ENCODE measurements around the gene ATP10D. TPM values are rescaled to one million over a fixed set of nuclear protein-coding genes. Genes with fewer than 3 reads are reported as not detected.
"Not testable (repeated sequence)": the region's sequence is repeated elsewhere in the genome, so short reads cannot be mapped to it uniquely, and the experiment has no call there.

ATP10D gene
- total RNA-seq, 4 donors from 2014 or later = 32.4 to 65.6 (median 39.3) TPM

DNA sequence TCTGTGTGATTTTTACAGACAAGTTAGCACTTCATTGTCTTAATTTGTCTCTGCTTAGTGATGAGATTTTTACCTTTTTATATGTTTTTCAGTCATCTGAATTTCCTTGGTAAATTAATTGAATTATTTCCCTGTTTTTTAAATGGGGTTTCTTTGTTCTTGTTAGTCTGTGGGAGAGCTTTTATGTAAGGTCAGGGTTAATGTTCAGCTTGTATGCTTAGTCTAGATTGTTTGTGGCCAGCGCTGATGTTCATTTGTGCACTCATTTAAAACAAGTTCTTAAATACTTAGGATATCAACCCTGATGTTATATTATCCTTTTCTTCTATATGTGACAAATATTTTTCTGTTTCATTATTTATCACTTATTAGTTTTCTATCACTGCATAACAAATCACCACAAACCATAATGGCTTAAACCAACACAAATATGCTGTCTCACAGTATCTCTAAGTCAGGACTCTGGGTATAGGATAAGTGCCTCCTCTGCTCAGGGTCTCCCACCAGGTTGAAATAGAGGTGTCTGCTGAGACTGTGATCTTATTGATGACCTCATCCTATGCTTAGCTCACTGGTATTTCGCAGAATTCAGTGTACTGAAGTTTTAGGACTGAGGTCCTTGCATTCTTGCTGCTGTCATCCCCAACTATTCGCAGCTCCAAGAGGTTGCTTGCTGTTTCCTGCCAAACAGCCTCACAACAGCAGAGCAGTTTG lies 53.2 kb downstream of the ATP10D start:
- WGBS, 2 donors = 95 to 97% methylated on average over 3 of the region's 3 CpGs
- no peak overlapping the region for H3K4me3 ChIP-seq (ENCODE audit: low read depth, poor library complexity, severe bottlenecking)
- TF ChIP-seq, protein P1, sequence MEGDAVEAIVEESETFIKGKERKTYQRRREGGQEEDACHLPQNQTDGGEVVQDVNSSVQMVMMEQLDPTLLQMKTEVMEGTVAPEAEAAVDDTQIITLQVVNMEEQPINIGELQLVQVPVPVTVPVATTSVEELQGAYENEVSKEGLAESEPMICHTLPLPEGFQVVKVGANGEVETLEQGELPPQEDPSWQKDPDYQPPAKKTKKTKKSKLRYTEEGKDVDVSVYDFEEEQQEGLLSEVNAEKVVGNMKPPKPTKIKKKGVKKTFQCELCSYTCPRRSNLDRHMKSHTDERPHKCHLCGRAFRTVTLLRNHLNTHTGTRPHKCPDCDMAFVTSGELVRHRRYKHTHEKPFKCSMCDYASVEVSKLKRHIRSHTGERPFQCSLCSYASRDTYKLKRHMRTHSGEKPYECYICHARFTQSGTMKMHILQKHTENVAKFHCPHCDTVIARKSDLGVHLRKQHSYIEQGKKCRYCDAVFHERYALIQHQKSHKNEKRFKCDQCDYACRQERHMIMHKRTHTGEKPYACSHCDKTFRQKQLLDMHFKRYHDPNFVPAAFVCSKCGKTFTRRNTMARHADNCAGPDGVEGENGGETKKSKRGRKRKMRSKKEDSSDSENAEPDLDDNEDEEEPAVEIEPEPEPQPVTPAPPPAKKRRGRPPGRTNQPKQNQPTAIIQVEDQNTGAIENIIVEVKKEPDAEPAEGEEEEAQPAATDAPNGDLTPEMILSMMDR (IDR thresholded peaks at IDR 0.05) = no peak
- no peak for TF ChIP-seq POLR2A (IDR thresholded peaks at IDR 0.05)
- no peak for DNase-seq (ENCODE audit: low spot score in 2 of 2)
- intact Hi-C loops (cut with DNase I; ENCODE audit: low total_unique reads) = no loop called here

DNA sequence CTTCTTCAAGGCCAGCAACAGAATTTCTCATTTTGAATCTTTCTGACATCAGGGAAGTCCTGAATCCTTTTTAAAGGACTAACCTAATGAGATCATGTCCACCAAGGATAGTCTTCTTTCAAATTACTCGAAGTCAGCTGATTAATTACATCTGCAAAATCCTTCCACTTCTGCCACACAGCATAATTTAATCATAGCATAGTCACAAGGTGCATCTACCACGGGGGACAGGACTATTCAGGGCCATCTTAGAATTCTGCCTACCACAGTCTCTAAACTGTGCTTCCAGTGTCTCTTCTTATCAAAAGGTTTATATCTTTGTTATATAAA lies 53.7 kb downstream of the ATP10D start:
- DNase-seq (ENCODE audit: low spot score in 2 of 2) = no peak
- TF ChIP-seq, protein P1 (IDR thresholded peaks at IDR 0.05) = no peak
- TF ChIP-seq POLR2A (IDR thresholded peaks at IDR 0.05) = no peak
- intact Hi-C loops (cut with DNase I; ENCODE audit: low total_unique reads) = no loop called here
- H3K4me3 ChIP-seq (ENCODE audit: low read depth, poor library complexity, severe bottlenecking) = no peak overlapping the region
- 80 to 88% methylated on average over 2 of the region's 2 CpGs for WGBS, 2 donors

DNA sequence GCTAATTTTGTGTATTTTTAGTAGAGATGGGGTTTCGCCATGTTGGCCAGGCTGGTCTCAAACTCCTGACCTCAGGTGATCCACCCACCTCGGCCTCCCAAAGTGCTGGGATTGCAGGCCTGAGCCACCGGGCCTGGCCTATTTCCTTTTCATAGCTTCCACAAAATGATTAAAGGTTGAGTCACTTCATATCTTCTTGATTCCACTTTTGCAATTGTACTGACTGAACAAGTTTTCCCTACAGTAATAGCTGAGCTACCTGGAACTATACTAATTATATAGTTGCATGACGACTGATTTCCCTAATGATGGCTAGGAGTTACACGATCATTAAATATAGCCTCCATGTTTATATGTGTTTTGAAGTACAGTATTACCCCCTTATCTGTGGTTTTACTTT lies 57.6 kb downstream of the ATP10D start:
- 62 to 84% methylated on average over 5 of the region's 5 CpGs for WGBS, 2 donors
- intact Hi-C loops (cut with DNase I; ENCODE audit: low total_unique reads); H3K4me3 ChIP-seq (ENCODE audit: low read depth, poor library complexity, severe bottlenecking); DNase-seq (ENCODE audit: low spot score in 2 of 2): not testable (repeated sequence)

DNA sequence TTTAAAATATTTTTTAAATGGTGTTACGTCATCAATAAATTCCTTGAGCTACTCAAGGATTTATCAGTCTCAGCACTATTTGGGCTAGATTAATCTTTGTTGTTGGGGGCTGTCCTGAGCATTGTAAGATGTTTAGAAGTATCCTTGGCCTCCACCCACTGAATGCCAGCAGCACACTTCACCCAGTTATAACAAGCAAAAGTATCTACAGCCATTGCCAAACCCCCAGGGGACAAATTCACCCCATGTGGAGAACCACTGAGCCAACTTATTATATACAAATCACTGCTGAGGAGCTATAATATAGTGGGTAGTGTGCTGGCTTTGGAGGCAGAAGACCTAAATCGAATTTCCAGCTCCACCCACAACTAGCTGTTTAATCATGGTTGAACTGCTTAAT lies 58.3 kb downstream of the ATP10D start:
- 24 to 52% methylated on average over 2 of the region's 2 CpGs for WGBS, 2 donors

DNA sequence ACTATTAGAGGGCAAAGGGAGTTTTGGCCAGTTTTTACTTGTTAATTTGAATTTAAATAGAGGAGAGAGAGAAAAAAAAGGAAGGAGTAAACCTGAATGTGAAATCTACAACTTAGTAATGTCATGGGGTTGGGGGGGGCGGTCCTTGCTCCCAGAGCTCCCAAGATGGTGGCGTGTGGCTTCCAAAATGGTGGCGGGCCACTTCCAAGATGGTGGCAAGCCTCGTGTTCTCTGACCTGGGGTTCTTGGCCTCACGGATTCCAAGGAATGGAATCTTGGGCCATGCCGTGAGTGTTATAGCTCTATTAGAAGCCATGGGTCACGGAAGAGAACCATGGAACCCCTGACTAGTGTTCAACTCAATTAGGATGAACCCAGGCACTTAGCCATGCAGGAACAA lies 65.3 kb downstream of the ATP10D start:
- H3K4me3 ChIP-seq (ENCODE audit: low read depth, poor library complexity, severe bottlenecking); DNase-seq (ENCODE audit: low spot score in 2 of 2): not testable (repeated sequence)
- intact Hi-C loops (cut with DNase I; ENCODE audit: low total_unique reads) = loop anchor here (10.0 kb wide), 1 partner anchor 46 kb away; no protein-coding TSS in a partner anchor
- WGBS, 2 donors = 97 to 100% methylated on average over 7 of the region's 7 CpGs

More for the DNA sequence above, 58.3 kb downstream of the ATP10D start:
- no peak for TF ChIP-seq POLR2A (IDR thresholded peaks at IDR 0.05)
- TF ChIP-seq, protein P1 (IDR thresholded peaks at IDR 0.05) = no peak
- H3K4me3 ChIP-seq (ENCODE audit: low read depth, poor library complexity, severe bottlenecking) = no peak overlapping the region
- intact Hi-C loops (cut with DNase I; ENCODE audit: low total_unique reads) = no loop called here
- DNase-seq (ENCODE audit: low spot score in 2 of 2) = no peak

DNA sequence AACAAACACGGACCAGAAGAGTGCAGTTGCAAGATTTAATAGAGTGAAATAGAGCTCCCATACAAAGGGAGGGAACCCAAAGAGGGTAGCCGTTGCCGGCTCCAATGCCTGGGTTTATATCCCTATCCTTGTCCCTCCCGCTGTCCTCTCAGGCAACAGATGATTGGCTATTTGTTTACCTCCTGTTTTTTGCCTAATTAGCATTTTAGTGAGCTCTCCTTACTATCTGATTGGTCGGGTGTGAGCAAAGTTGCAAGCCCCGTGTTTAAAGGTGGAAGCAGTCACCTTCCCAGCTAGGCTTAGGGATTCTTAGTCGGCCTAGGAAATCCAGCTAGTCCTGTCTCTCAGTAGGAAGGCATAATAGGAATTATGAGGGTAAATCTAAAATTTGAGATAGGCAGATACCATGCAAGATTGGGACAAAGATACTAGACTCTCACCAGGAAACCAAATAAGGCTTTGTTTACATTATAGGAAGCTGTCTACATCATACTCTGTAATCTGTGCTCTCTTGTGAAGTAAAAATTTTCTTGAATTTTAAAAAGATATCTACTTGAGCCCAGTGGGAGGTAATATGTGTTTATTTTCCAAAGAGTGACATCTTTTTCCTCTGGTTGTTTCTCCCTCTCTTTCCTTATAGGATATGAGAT lies 65.9 kb downstream of the ATP10D start:
- no peak for TF ChIP-seq POLR2A (IDR thresholded peaks at IDR 0.05)
- TF ChIP-seq, protein P1 (IDR thresholded peaks at IDR 0.05) = no peak
- 93 to 97% methylated on average over 7 of the region's 7 CpGs for WGBS, 2 donors

More for the DNA sequence above, 65.9 kb downstream of the ATP10D start:
- no peak overlapping the region for H3K4me3 ChIP-seq (ENCODE audit: low read depth, poor library complexity, severe bottlenecking)
- intact Hi-C loops (cut with DNase I; ENCODE audit: low total_unique reads) = loop anchor here (10.0 kb wide), 1 partner anchor 46 kb away; no protein-coding TSS in a partner anchor
- no peak for DNase-seq (ENCODE audit: low spot score in 2 of 2)

Data from lower leg skin (tissue), 4 donors.